ENCODE measurements around the gene HS6ST3.

The HS6ST3 gene

GRCh38 chr13:96632536-96633320, 542.8 kb downstream of the HS6ST3 start:
- Mint-ChIP-seq H3K4me3 (no peak overlapping the region), H3K27ac (no peak overlapping the region), H3K27me3 (no peaks in the 10 kb centered on the region), H3K9me3 (no peaks in the 10 kb centered on the region), H3K4me1 (no peaks in the 10 kb centered on the region), H3K36me3 (no peaks in the 10 kb centered on the region)
- ATAC-seq: no peak

GRCh38 chr13:96636001-96636709, 546.2 kb downstream of the HS6ST3 start:
- H3K4me3 Mint-ChIP-seq: no peak overlapping the region
- no peaks in the 10 kb centered on the region for H3K36me3 Mint-ChIP-seq
- H3K4me1 Mint-ChIP-seq: no peaks in the 10 kb centered on the region
- no peaks in the 10 kb centered on the region for H3K27me3 Mint-ChIP-seq
- peaks cover 5% of the 10 kb centered on the region for H3K9me3 Mint-ChIP-seq
- no peak overlapping the region for H3K27ac Mint-ChIP-seq
- ATAC-seq: no peak

- Mint-ChIP-seq H3K27me3 (no peaks in the 10 kb centered on the region), H3K36me3 (no peaks in the 10 kb centered on the region), H3K4me3 (no peak overlapping the region), H3K27ac (no peak overlapping the region), H3K4me1 (no peaks in the 10 kb centered on the region), H3K9me3 (peaks cover 5% of the 10 kb centered on the region)
- ATAC-seq: no peak
Measured at GRCh38 chr13:96637039-96637438, 547.1 kb downstream of the HS6ST3 start.

- ATAC-seq: no peak
- no peaks in the 10 kb centered on the region for H3K27me3 Mint-ChIP-seq
- H3K9me3 Mint-ChIP-seq: peaks cover 14% of the 10 kb centered on the region
- no peak overlapping the region for H3K4me3 Mint-ChIP-seq
- no peaks in the 10 kb centered on the region for H3K36me3 Mint-ChIP-seq
- no peaks in the 10 kb centered on the region for H3K4me1 Mint-ChIP-seq
- no peak overlapping the region for H3K27ac Mint-ChIP-seq
Measured at GRCh38 chr13:96646101-96646500, 556.2 kb downstream of the HS6ST3 start.

GRCh38 chr13:96646515-96647211, 556.8 kb downstream of the HS6ST3 start:
- H3K9me3 Mint-ChIP-seq: peaks cover 14% of the 10 kb centered on the region
- no peaks in the 10 kb centered on the region for H3K27me3 Mint-ChIP-seq
- H3K4me3 Mint-ChIP-seq: no peak overlapping the region
- H3K27ac Mint-ChIP-seq: no peak overlapping the region
- no peak for ATAC-seq
- no peaks in the 10 kb centered on the region for H3K4me1 Mint-ChIP-seq
- H3K36me3 Mint-ChIP-seq: no peaks in the 10 kb centered on the region

- H3K4me3 Mint-ChIP-seq: no peak overlapping the region
- ATAC-seq: peak; percentile 55
- peaks cover 6% of the 10 kb centered on the region for H3K9me3 Mint-ChIP-seq
- no peaks in the 10 kb centered on the region for H3K36me3 Mint-ChIP-seq
- no peaks in the 10 kb centered on the region for H3K27me3 Mint-ChIP-seq
- no peak overlapping the region for H3K27ac Mint-ChIP-seq
- H3K4me1 Mint-ChIP-seq: no peaks in the 10 kb centered on the region
Measured at GRCh38 chr13:96650301-96650886, 560.5 kb downstream of the HS6ST3 start.

GRCh38 chr13:96651598-96651997, 561.7 kb downstream of the HS6ST3 start:
- Mint-ChIP-seq H3K9me3 (peaks cover 6% of the 10 kb centered on the region), H3K27me3 (no peaks in the 10 kb centered on the region), H3K27ac (no peak overlapping the region), H3K4me1 (no peaks in the 10 kb centered on the region), H3K36me3 (no peaks in the 10 kb centered on the region), H3K4me3 (no peak overlapping the region)
- ATAC-seq: no peak

- no peak overlapping the region for H3K27ac Mint-ChIP-seq
- H3K36me3 Mint-ChIP-seq: no peaks in the 10 kb centered on the region
- no peak overlapping the region for H3K4me3 Mint-ChIP-seq
- H3K9me3 Mint-ChIP-seq: peaks cover 6% of the 10 kb centered on the region
- no peaks in the 10 kb centered on the region for H3K4me1 Mint-ChIP-seq
- no peaks in the 10 kb centered on the region for H3K27me3 Mint-ChIP-seq
- no peak for ATAC-seq
Measured at GRCh38 chr13:96652506-96652905, 562.6 kb downstream of the HS6ST3 start.

- no peak for ATAC-seq
- no peak overlapping the region for H3K4me3 Mint-ChIP-seq
- no peaks in the 10 kb centered on the region for H3K4me1 Mint-ChIP-seq
- H3K9me3 Mint-ChIP-seq: peaks cover 17% of the 10 kb centered on the region
- H3K36me3 Mint-ChIP-seq: no peaks in the 10 kb centered on the region
- H3K27me3 Mint-ChIP-seq: no peaks in the 10 kb centered on the region
- H3K27ac Mint-ChIP-seq: no peak overlapping the region
Measured at GRCh38 chr13:96661612-96662011, 571.7 kb downstream of the HS6ST3 start.

GRCh38 chr13:96662036-96662435, 572.1 kb downstream of the HS6ST3 start:
- Mint-ChIP-seq H3K4me1 (no peaks in the 10 kb centered on the region), H3K36me3 (no peaks in the 10 kb centered on the region)

GRCh38 chr13:96667294-96668018, 577.5 kb downstream of the HS6ST3 start:
- H3K36me3 Mint-ChIP-seq: no peaks in the 10 kb centered on the region
- ATAC-seq: no peak
- no peaks in the 10 kb centered on the region for H3K4me1 Mint-ChIP-seq
- H3K27me3 Mint-ChIP-seq: no peaks in the 10 kb centered on the region
- peaks cover 5% of the 10 kb centered on the region for H3K9me3 Mint-ChIP-seq
- no peak overlapping the region for H3K4me3 Mint-ChIP-seq
- H3K27ac Mint-ChIP-seq: no peak overlapping the region

More at GRCh38 chr13:96662036-96662435, 572.1 kb downstream of the HS6ST3 start:
- Mint-ChIP-seq H3K27me3 (no peaks in the 10 kb centered on the region), H3K9me3 (peaks cover 17% of the 10 kb centered on the region), H3K27ac (no peak overlapping the region), H3K4me3 (no peak overlapping the region)
- no peak for ATAC-seq

- Mint-ChIP-seq H3K36me3 (no peaks in the 10 kb centered on the region), H3K27ac (no peak overlapping the region), H3K27me3 (no peaks in the 10 kb centered on the region), H3K4me1 (no peaks in the 10 kb centered on the region), H3K9me3 (no peaks in the 10 kb centered on the region), H3K4me3 (no peak overlapping the region)
- no peak for ATAC-seq
Measured at GRCh38 chr13:96671073-96671472, 581.2 kb downstream of the HS6ST3 start.

- Mint-ChIP-seq H3K9me3 (no peaks in the 10 kb centered on the region), H3K27ac (no peak overlapping the region), H3K36me3 (no peaks in the 10 kb centered on the region), H3K27me3 (no peaks in the 10 kb centered on the region), H3K4me3 (no peak overlapping the region), H3K4me1 (no peaks in the 10 kb centered on the region)
- no peak for ATAC-seq
Measured at GRCh38 chr13:96672016-96672415, 582.1 kb downstream of the HS6ST3 start.

GRCh38 chr13:96673825-96674224, 583.9 kb downstream of the HS6ST3 start:
- Mint-ChIP-seq H3K27ac (no peak overlapping the region), H3K27me3 (no peaks in the 10 kb centered on the region), H3K36me3 (no peaks in the 10 kb centered on the region), H3K9me3 (no peaks in the 10 kb centered on the region), H3K4me1 (no peaks in the 10 kb centered on the region), H3K4me3 (no peak overlapping the region)
- no peak for ATAC-seq

GRCh38 chr13:96677029-96677428, 587.1 kb downstream of the HS6ST3 start:
- Mint-ChIP-seq H3K9me3 (peaks cover 2% of the 10 kb centered on the region), H3K36me3 (no peaks in the 10 kb centered on the region), H3K27me3 (no peaks in the 10 kb centered on the region), H3K4me3 (no peak overlapping the region), H3K4me1 (no peaks in the 10 kb centered on the region), H3K27ac (no peak overlapping the region)
- ATAC-seq: no peak

Measured in stimulated activated memory B cell treated with anti-CD40 and anti-IgM and Interleukin-4, amounts not matched to agents 10 μg/mL and 1 μg/mL and 100 μg/mL, for 72 hours (primary cell).